GM19035 (cell line): ENCODE data around the gene TRMT1.

ENCODE experiments used
- ATAC-seq: cut with Tn5 transposase; IDR thresholded peaks from one replicate; pipeline ENCODE4 v1.9.1; 2021; ENCODE audit not compliant: unreplicated experiment

Gene TRMT1

GRCh38 chr19:13127811-13128575 lies 11.5 kb upstream of the TRMT1 start:
- no peak for ATAC-seq

- ATAC-seq = no peak
These were observed 10.5 kb upstream of the TRMT1 start for GRCh38 chr19:13127051-13127450.

GRCh38 chr19:13122980-13123957 lies 6.7 kb upstream of the TRMT1 start:
- no peak for ATAC-seq

- ATAC-seq = no peak
These were observed 5.8 kb upstream of the TRMT1 start for GRCh38 chr19:13122275-13122878.

- no peak for ATAC-seq
These were observed 5.2 kb upstream of the TRMT1 start for GRCh38 chr19:13121551-13122274.

GRCh38 chr19:13120817-13121216 lies 4.3 kb upstream of the TRMT1 start:
- no peak for ATAC-seq

GRCh38 chr19:13120031-13120430 lies 3.5 kb upstream of the TRMT1 start:
- ATAC-seq = no peak

- no peak for ATAC-seq
These were observed 3.1 kb upstream of the TRMT1 start for GRCh38 chr19:13119627-13120026.

- ATAC-seq = peak; percentile 1
These were observed 2.1 kb upstream of the TRMT1 start for GRCh38 chr19:13118424-13119193.

GRCh38 chr19:13117772-13118423 lies 1.4 kb upstream of the TRMT1 start, which contains the start of gene NACC1:
Gene NACC1, plus strand, starts transcription at chr19:13118264. Its CDS starts 16,944 bp downstream, at chr19:13135208.
- peak; percentile 51 for ATAC-seq

GRCh38 chr19:13117176-13117771 lies 734 bp upstream of the TRMT1 start:
- no peak for ATAC-seq

GRCh38 chr19:13115936-13116281 lies 631 bp downstream of the TRMT1 start:
- no peak for ATAC-seq

- no peak for ATAC-seq
These were observed 4.0 kb downstream of the TRMT1 start for GRCh38 chr19:13112555-13112954.

GRCh38 chr19:13110099-13110610 lies 6.4 kb downstream of the TRMT1 start:
- ATAC-seq = no peak

- ATAC-seq = no peak
These were observed 7.0 kb downstream of the TRMT1 start for GRCh38 chr19:13109361-13110098.

- ATAC-seq = no peak
These were observed 11.5 kb downstream of the TRMT1 start for GRCh38 chr19:13104848-13105711.

- ATAC-seq = peak; percentile 35
These were observed 12.1 kb downstream of the TRMT1 start for GRCh38 chr19:13104360-13104847.
